Uterus (tissue), 4 donors: ENCODE data around the gene CDC123. TPM values are rescaled to one million over a fixed set of nuclear protein-coding genes. Genes with fewer than 3 reads are reported as not detected.
"Not testable (repeated sequence)": the region's sequence is repeated elsewhere in the genome, so short reads cannot be mapped to it uniquely, and the experiment has no call there.

ENCODE experiments used
- DNase-seq, 2 donors: peaks; one replicate each; pipeline ENCODE4 v3.0.0-alpha.2; 2019 to 2020
- H3K27ac ChIP-seq, 2 donors: fragments of 200-600 bp; sonication (generic); 1 replicate in 1 of 2; 2 replicates in 1 of 2; pipeline ENCODE4 v1.5.1; 2016 to 2018
- H3K27me3 ChIP-seq, 2 donors: fragments of 200-600 bp; sonication (generic); one replicate each; pipeline ENCODE4 v1.5.1; 2018 to 2019; ENCODE audit warnings: control low read depth in 1 of 2
- H3K36me3 ChIP-seq, 2 donors: fragments of 200-600 bp; sonication (generic); one replicate each; pipeline ENCODE4 v1.5.1; 2019; ENCODE audit warnings: control low read depth in 1 of 2
- H3K4me1 ChIP-seq, 2 donors: fragments of 200-600 bp; sonication (generic); one replicate each; pipeline ENCODE4 v1.5.1; 2018 to 2019; ENCODE audit warnings: control low read depth in 1 of 2
- H3K4me3 ChIP-seq, 2 donors: fragments of 200-600 bp; sonication (generic); 1 replicate in 1 of 2; 2 replicates in 1 of 2; pipeline ENCODE4 v1.5.1; 2018 to 2019; ENCODE audit warnings: mild to moderate bottlenecking in 1 of 2
- H3K9me3 ChIP-seq, 2 donors: fragments of 200-600 bp; sonication (generic); one replicate each; pipeline ENCODE4 v1.5.1; 2019; ENCODE audit warnings: control low read depth in 1 of 2
- CTCF ChIP-seq, 4 experiments: fragments of 200-600 bp in 2 of 4; fragments of 450-650 bp in 2 of 4; sonication (generic) in 2 of 4; IDR thresholded peaks; one replicate each; pipeline ENCODE4 v1.5.1; 2016 to 2019; ENCODE audit warnings: antibody characterized with exemption in 4 of 4, mild to moderate bottlenecking in 2 of 4, moderate library complexity in 1 of 4
- POLR2A ChIP-seq, 2 donors: fragments of 450-650 bp; IDR thresholded peaks; one replicate each; pipeline ENCODE4 v1.6.1; 2016; ENCODE audit warnings: antibody characterized with exemption in 2 of 2, mild to moderate bottlenecking in 1 of 2, moderate library complexity in 1 of 2
- intact Hi-C: fragments of 100-400 bp; cut with DNase I; formaldehyde crosslinking; loops from one replicate; pipeline ENCODE4 v1.15.1; 2023; ENCODE audit warnings: low total_unique reads
- total RNA-seq, 4 donors: library from RNA; depleted of rRNA in 3 of 4; stranded (reverse); fragments of >200 nt in 3 of 4; gene quantifications; one replicate each; pipeline versions ENCODE4 v1.1.0 to v1.2.4, GENCODE V29; 2014 to 2023
- donor health status: DM: yes; HTN: yes; CAD: no.

CDC123 gene
- total RNA-seq, 4 donors from 2014 or later: 6.2 to 95.5 (median 34.3) TPM

- Histone ChIP-seq H3K36me3 (no peaks in the 10 kb centered on the region), H3K4me1 (no peaks in the 10 kb centered on the region), H3K27me3 (no peaks in the 10 kb centered on the region), H3K9me3 (no peaks in the 10 kb centered on the region), H3K27ac (peak overlapping the region; percentile 26 to 54), H3K4me3 (no peak overlapping the region)
- TF ChIP-seq POLR2A (IDR thresholded peaks at IDR 0.05): no peak
- no peak for TF ChIP-seq CTCF (IDR thresholded peaks at IDR 0.05)
- intact Hi-C loops: no loop called here
- DNase-seq: no peak
These were observed 18.1 kb downstream of the CDC123 start for GRCh38 chr10:12214093-12214492.

DNA sequence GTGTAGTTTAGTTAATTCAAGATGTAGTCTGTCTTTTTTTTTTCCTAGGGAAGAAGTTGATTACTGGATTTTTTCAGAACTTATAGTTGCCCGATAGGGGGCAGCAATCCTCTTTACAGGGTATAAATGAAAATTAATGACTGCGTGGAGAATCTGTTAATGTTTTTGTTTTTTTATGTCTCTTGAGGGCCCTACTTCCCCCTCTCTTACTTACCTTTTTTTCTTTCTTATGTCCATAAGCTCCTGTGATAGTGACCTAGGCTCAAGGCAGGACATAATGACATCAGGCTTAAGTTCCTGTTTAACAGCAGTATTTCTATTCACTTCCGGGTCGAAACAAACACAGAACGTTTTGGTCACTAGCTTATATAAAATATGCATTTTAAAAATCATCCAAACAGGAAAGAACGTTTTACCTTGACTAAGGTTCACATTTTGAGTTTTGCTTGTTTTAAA is 18.8 kb downstream of the CDC123 start:
- no peaks in the 10 kb centered on the region for H3K36me3 ChIP-seq
- no peaks in the 10 kb centered on the region for H3K9me3 ChIP-seq
- peak overlapping the region; percentile 26 to 54 for H3K27ac ChIP-seq

GRCh38 chr10:12218991-12219390 is 23.0 kb downstream of the CDC123 start:
- intact Hi-C loops: no loop called here
- no peak overlapping the region for H3K27ac ChIP-seq
- H3K36me3 ChIP-seq: no peaks in the 10 kb centered on the region
- no peaks in the 10 kb centered on the region for H3K27me3 ChIP-seq
- H3K9me3 ChIP-seq: no peaks in the 10 kb centered on the region
- no peak overlapping the region for H3K4me3 ChIP-seq
- peaks cover 0 to 4% of the 10 kb centered on the region in 2 donors for H3K4me1 ChIP-seq
- DNase-seq: no peak
- TF ChIP-seq CTCF (IDR thresholded peaks at IDR 0.05): no peak
- TF ChIP-seq POLR2A (IDR thresholded peaks at IDR 0.05): no peak

More for the DNA sequence above, 18.8 kb downstream of the CDC123 start:
- no peak overlapping the region for H3K4me3 ChIP-seq
- peak in 1 of 2 donors; percentile 24 for DNase-seq
- intact Hi-C loops: no loop called here
- H3K27me3 ChIP-seq: no peaks in the 10 kb centered on the region
- H3K4me1 ChIP-seq: no peaks in the 10 kb centered on the region
- TF ChIP-seq POLR2A (IDR thresholded peaks at IDR 0.05): no peak
- peak; percentile 42 to 51 (median 46) for TF ChIP-seq CTCF (IDR thresholded peaks at IDR 0.05)

GRCh38 chr10:12221323-12222298 is 25.6 kb downstream of the CDC123 start:
- no peak overlapping the region for H3K4me3 ChIP-seq
- TF ChIP-seq POLR2A (IDR thresholded peaks at IDR 0.05) (no peak), CTCF (IDR thresholded peaks at IDR 0.05) (no peak)
- no peak for DNase-seq
- intact Hi-C loops: no loop called here
- no peaks in the 10 kb centered on the region for H3K27me3 ChIP-seq
- H3K4me1 ChIP-seq: peaks cover 0 to 4% of the 10 kb centered on the region in 2 donors
- H3K27ac ChIP-seq: no peak overlapping the region
- no peaks in the 10 kb centered on the region for H3K36me3 ChIP-seq
- no peaks in the 10 kb centered on the region for H3K9me3 ChIP-seq

GRCh38 chr10:12225444-12225843 is 29.5 kb downstream of the CDC123 start:
- H3K4me1 ChIP-seq: peaks cover 0 to 4% of the 10 kb centered on the region in 2 donors
- TF ChIP-seq POLR2A (IDR thresholded peaks at IDR 0.05) (no peak), CTCF (IDR thresholded peaks at IDR 0.05) (no peak)
- H3K9me3 ChIP-seq: no peaks in the 10 kb centered on the region
- no peak for DNase-seq
- no peaks in the 10 kb centered on the region for H3K36me3 ChIP-seq
- H3K27me3 ChIP-seq: no peaks in the 10 kb centered on the region
- H3K4me3 ChIP-seq: no peak overlapping the region
- intact Hi-C loops: no loop called here
- H3K27ac ChIP-seq: peak overlapping the region in 1 of 2 donors; percentile 46

- H3K4me3 ChIP-seq, H3K4me1 ChIP-seq, intact Hi-C loops, H3K27me3 ChIP-seq, H3K36me3 ChIP-seq, DNase-seq, H3K9me3 ChIP-seq, H3K27ac ChIP-seq: not testable (repeated sequence)
These were observed 30.4 kb downstream of the CDC123 start for GRCh38 chr10:12226438-12226837.
